Endothelial cell of umbilical vein (primary cell): ENCODE measurements around the gene F8A1.

Source experiments
- EZH2 ChIP-seq: IDR thresholded peaks from 2 replicates; pipeline ENCODE4 v1.6.1; 2012; ENCODE audit warnings: borderline replicate concordance, low read depth, mild to moderate bottlenecking, moderate library complexity, low read length, inconsistent platforms; ENCODE audit not compliant: severe bottlenecking
- TF ChIP-seq, protein P1 (sequence below), 2 donors: IDR thresholded peaks; 1 replicate in 1 of 2; 2 replicates in 1 of 2; pipeline ENCODE4 v1.5.1; 2011; ENCODE audit warnings: low read length in 2 of 2, mild to moderate bottlenecking in 2 of 2, moderate library complexity in 2 of 2, control low read depth in 1 of 2, inconsistent platforms in 1 of 2, low read depth in 1 of 2; ENCODE audit not compliant: insufficient read depth in 1 of 2; ENCODE audit errors: extremely low read depth in 1 of 2
- TF ChIP-seq, protein P2 (sequence below): IDR thresholded peaks from 2 replicates; pipeline ENCODE4 v1.6.1; 2011; ENCODE audit not compliant: insufficient read depth, insufficient read length

DNA sequence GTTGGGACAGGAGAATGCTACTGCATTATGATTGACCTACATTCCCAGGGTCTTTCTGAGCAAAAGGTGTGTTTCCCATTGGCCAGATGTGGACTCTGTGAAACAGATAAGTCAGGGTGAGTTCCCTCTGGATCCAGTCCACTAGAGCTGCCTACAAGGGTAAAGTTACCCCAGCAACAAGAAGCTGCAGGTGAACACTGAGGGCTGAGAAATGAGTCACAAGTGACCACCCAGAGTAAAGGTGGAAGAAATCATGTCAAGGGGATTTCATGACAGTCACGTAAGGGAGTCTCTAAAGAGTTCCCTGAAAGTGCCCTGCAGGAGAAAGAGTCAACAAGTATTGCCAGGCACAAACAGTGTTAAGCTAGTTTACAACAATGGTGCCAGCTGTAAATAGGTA, 16.3 kb downstream of the F8A1 start:
- TF ChIP-seq, protein P1, sequence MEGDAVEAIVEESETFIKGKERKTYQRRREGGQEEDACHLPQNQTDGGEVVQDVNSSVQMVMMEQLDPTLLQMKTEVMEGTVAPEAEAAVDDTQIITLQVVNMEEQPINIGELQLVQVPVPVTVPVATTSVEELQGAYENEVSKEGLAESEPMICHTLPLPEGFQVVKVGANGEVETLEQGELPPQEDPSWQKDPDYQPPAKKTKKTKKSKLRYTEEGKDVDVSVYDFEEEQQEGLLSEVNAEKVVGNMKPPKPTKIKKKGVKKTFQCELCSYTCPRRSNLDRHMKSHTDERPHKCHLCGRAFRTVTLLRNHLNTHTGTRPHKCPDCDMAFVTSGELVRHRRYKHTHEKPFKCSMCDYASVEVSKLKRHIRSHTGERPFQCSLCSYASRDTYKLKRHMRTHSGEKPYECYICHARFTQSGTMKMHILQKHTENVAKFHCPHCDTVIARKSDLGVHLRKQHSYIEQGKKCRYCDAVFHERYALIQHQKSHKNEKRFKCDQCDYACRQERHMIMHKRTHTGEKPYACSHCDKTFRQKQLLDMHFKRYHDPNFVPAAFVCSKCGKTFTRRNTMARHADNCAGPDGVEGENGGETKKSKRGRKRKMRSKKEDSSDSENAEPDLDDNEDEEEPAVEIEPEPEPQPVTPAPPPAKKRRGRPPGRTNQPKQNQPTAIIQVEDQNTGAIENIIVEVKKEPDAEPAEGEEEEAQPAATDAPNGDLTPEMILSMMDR (IDR thresholded peaks at IDR 0.05; ENCODE audit: extremely low read depth in 1 of 2, insufficient read depth in 1 of 2, low read depth in 1 of 2, low read length in 2 of 2): no peak
- TF ChIP-seq, protein P2, sequence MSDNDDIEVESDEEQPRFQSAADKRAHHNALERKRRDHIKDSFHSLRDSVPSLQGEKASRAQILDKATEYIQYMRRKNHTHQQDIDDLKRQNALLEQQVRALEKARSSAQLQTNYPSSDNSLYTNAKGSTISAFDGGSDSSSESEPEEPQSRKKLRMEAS: no peak
- TF ChIP-seq EZH2: no peak
